Activated T-cell treated with anti-CD3 and anti-CD28 coated beads, Interleukin-2, amount 50 U/mL, for 4 hours (primary cell): ENCODE data around the gene CYB5A. TPM values are rescaled to one million over a fixed set of nuclear protein-coding genes. Genes with fewer than 3 reads are reported as not detected.

Experiments used
- ATAC-seq, 2 donors: fragments of 200-7000 bp; cut with Tn5 transposase; one replicate each; pipeline ENCODE4 v1.10.0; 2021
- DNase-seq: peaks from one replicate; pipeline ENCODE4 v3.0.0-alpha.2; 2020
- H3K27me3 Mint-ChIP-seq: one replicate; pipeline ENCODE4 v1.8.0; 2021; ENCODE audit warnings: low read depth, mixed read lengths
- H3K36me3 Mint-ChIP-seq: one replicate; pipeline ENCODE4 v1.8.0; 2022; ENCODE audit warnings: mixed read lengths; ENCODE audit not compliant: insufficient read depth
- H3K4me1 Mint-ChIP-seq: one replicate; pipeline ENCODE4 v1.8.0; 2021; ENCODE audit warnings: low read depth, mixed read lengths
- H3K4me3 Mint-ChIP-seq: one replicate; pipeline ENCODE4 v1.8.0; 2021; ENCODE audit warnings: mild to moderate bottlenecking, moderate library complexity, mixed read lengths
- H3K9me3 Mint-ChIP-seq: one replicate; pipeline ENCODE4 v1.8.0; 2021; ENCODE audit warnings: mixed read lengths
- total RNA-seq, 3 donors: library from RNA; stranded (reverse); gene quantifications; one replicate each; pipeline ENCODE4 v1.2.1, GENCODE V29; 2021

Gene CYB5A
- total RNA-seq, 3 donors from 2014 or later: 40.6 to 46.5 (median 45.9) TPM

- no peak for ATAC-seq
- no peaks in the 10 kb centered on the region for H3K4me1 Mint-ChIP-seq
- no peaks in the 10 kb centered on the region for H3K27me3 Mint-ChIP-seq
- no peaks in the 10 kb centered on the region for H3K9me3 Mint-ChIP-seq
- H3K36me3 Mint-ChIP-seq: peaks cover 10% of the 10 kb centered on the region
- DNase-seq: no peak
- no peak overlapping the region for H3K4me3 Mint-ChIP-seq
These were observed 15.2 kb downstream of the CYB5A start for GRCh38 chr18:74276609-74277008.

GRCh38 chr18:74275736-74276135, 16.0 kb downstream of the CYB5A start:
- H3K36me3 Mint-ChIP-seq: peaks cover 10% of the 10 kb centered on the region
- no peaks in the 10 kb centered on the region for H3K27me3 Mint-ChIP-seq
- no peak overlapping the region for H3K4me3 Mint-ChIP-seq
- no peak for DNase-seq
- no peaks in the 10 kb centered on the region for H3K4me1 Mint-ChIP-seq
- ATAC-seq: no peak
- H3K9me3 Mint-ChIP-seq: no peaks in the 10 kb centered on the region

- no peak for ATAC-seq
- no peaks in the 10 kb centered on the region for H3K27me3 Mint-ChIP-seq
- no peak for DNase-seq
- no peaks in the 10 kb centered on the region for H3K4me1 Mint-ChIP-seq
- H3K36me3 Mint-ChIP-seq: peaks cover 10% of the 10 kb centered on the region
- H3K9me3 Mint-ChIP-seq: no peaks in the 10 kb centered on the region
- no peak overlapping the region for H3K4me3 Mint-ChIP-seq
These were observed 17.1 kb downstream of the CYB5A start for GRCh38 chr18:74274700-74275099.

GRCh38 chr18:74273394-74273793, 18.4 kb downstream of the CYB5A start:
- ATAC-seq: no peak
- no peak for DNase-seq
- Mint-ChIP-seq H3K9me3 (no peaks in the 10 kb centered on the region), H3K4me1 (peaks cover 3% of the 10 kb centered on the region), H3K36me3 (peaks cover 9% of the 10 kb centered on the region), H3K27me3 (no peaks in the 10 kb centered on the region), H3K4me3 (no peak overlapping the region)

GRCh38 chr18:74271635-74272034, 20.1 kb downstream of the CYB5A start:
- H3K4me1 Mint-ChIP-seq: peaks cover 3% of the 10 kb centered on the region
- no peak overlapping the region for H3K4me3 Mint-ChIP-seq
- ATAC-seq: no peak

GRCh38 chr18:74268933-74269620, 22.7 kb downstream of the CYB5A start:
- H3K4me1 Mint-ChIP-seq: peaks cover 3% of the 10 kb centered on the region
- ATAC-seq (no peak), DNase-seq (no peak)
- H3K9me3 Mint-ChIP-seq: no peaks in the 10 kb centered on the region
- H3K4me3 Mint-ChIP-seq: no peak overlapping the region
- H3K36me3 Mint-ChIP-seq: peaks cover 12% of the 10 kb centered on the region
- H3K27me3 Mint-ChIP-seq: no peaks in the 10 kb centered on the region

More at GRCh38 chr18:74271635-74272034, 20.1 kb downstream of the CYB5A start:
- Mint-ChIP-seq H3K36me3 (peaks cover 8% of the 10 kb centered on the region), H3K9me3 (no peaks in the 10 kb centered on the region), H3K27me3 (no peaks in the 10 kb centered on the region)
- no peak for DNase-seq

- DNase-seq: no peak
- Mint-ChIP-seq H3K4me1 (peaks cover 3% of the 10 kb centered on the region), H3K27me3 (no peaks in the 10 kb centered on the region), H3K36me3 (peaks cover 8% of the 10 kb centered on the region), H3K4me3 (no peak overlapping the region), H3K9me3 (no peaks in the 10 kb centered on the region)
- no peak for ATAC-seq
These were observed 23.6 kb downstream of the CYB5A start for GRCh38 chr18:74268175-74268574.

GRCh38 chr18:74266161-74266560, 25.6 kb downstream of the CYB5A start:
- H3K4me1 Mint-ChIP-seq: peaks cover 3% of the 10 kb centered on the region
- no peaks in the 10 kb centered on the region for H3K9me3 Mint-ChIP-seq
- ATAC-seq (no peak), DNase-seq (no peak)
- no peaks in the 10 kb centered on the region for H3K27me3 Mint-ChIP-seq
- H3K36me3 Mint-ChIP-seq: peaks cover 15% of the 10 kb centered on the region
- H3K4me3 Mint-ChIP-seq: no peak overlapping the region

- ATAC-seq (no peak), DNase-seq (no peak)
- H3K27me3 Mint-ChIP-seq: no peaks in the 10 kb centered on the region
- H3K9me3 Mint-ChIP-seq: no peaks in the 10 kb centered on the region
- peaks cover 3% of the 10 kb centered on the region for H3K4me1 Mint-ChIP-seq
- H3K36me3 Mint-ChIP-seq: peaks cover 16% of the 10 kb centered on the region
- H3K4me3 Mint-ChIP-seq: no peak overlapping the region
These were observed 26.1 kb downstream of the CYB5A start for GRCh38 chr18:74265546-74266098.

GRCh38 chr18:74264303-74265020, 27.3 kb downstream of the CYB5A start:
- ATAC-seq: no peak
- Mint-ChIP-seq H3K9me3 (no peaks in the 10 kb centered on the region), H3K27me3 (no peaks in the 10 kb centered on the region), H3K36me3 (peaks cover 16% of the 10 kb centered on the region), H3K4me3 (no peak overlapping the region), H3K4me1 (peaks cover under 1% of the 10 kb centered on the region)
- no peak for DNase-seq

GRCh38 chr18:74261053-74261713, 30.6 kb downstream of the CYB5A start:
- Mint-ChIP-seq H3K27me3 (no peaks in the 10 kb centered on the region), H3K4me1 (no peaks in the 10 kb centered on the region), H3K36me3 (peaks cover 19% of the 10 kb centered on the region), H3K4me3 (no peak overlapping the region), H3K9me3 (no peaks in the 10 kb centered on the region)
- no peak for ATAC-seq
- no peak for DNase-seq

GRCh38 chr18:74259347-74259746, 32.4 kb downstream of the CYB5A start:
- peaks cover 17% of the 10 kb centered on the region for H3K36me3 Mint-ChIP-seq
- no peaks in the 10 kb centered on the region for H3K4me1 Mint-ChIP-seq
- no peak for ATAC-seq
- DNase-seq: no peak
- H3K27me3 Mint-ChIP-seq: no peaks in the 10 kb centered on the region
- H3K9me3 Mint-ChIP-seq: no peaks in the 10 kb centered on the region
- H3K4me3 Mint-ChIP-seq: no peak overlapping the region

GRCh38 chr18:74257083-74257482, 34.7 kb downstream of the CYB5A start:
- no peaks in the 10 kb centered on the region for H3K4me1 Mint-ChIP-seq
- no peak overlapping the region for H3K4me3 Mint-ChIP-seq
- DNase-seq: no peak
- no peaks in the 10 kb centered on the region for H3K27me3 Mint-ChIP-seq
- H3K9me3 Mint-ChIP-seq: no peaks in the 10 kb centered on the region
- no peak for ATAC-seq
- H3K36me3 Mint-ChIP-seq: peaks cover 20% of the 10 kb centered on the region

- no peaks in the 10 kb centered on the region for H3K4me1 Mint-ChIP-seq
- no peaks in the 10 kb centered on the region for H3K9me3 Mint-ChIP-seq
- no peaks in the 10 kb centered on the region for H3K27me3 Mint-ChIP-seq
- ATAC-seq: no peak
- no peak overlapping the region for H3K4me3 Mint-ChIP-seq
- H3K36me3 Mint-ChIP-seq: peaks cover 15% of the 10 kb centered on the region
- no peak for DNase-seq
These were observed 35.6 kb downstream of the CYB5A start for GRCh38 chr18:74256190-74256589.
